RCC 7860 (cell line): ENCODE data around the gene NPHP4.
"Not testable (repeated sequence)": the region's sequence is repeated elsewhere in the genome, so short reads cannot be mapped to it uniquely, and the experiment has no call there.

ENCODE experiments used
- DNase-seq: peaks from one replicate; pipeline ENCODE4 v3.0.0-alpha.2; 2015; ENCODE audit warnings: low spot score
- FAIRE-seq: peaks from 2 replicates; lab custom pipeline; 2012; peaks lifted over from hg19 to GRCh38; lab: Jason Lieb, UNC

Gene NPHP4

DNA sequence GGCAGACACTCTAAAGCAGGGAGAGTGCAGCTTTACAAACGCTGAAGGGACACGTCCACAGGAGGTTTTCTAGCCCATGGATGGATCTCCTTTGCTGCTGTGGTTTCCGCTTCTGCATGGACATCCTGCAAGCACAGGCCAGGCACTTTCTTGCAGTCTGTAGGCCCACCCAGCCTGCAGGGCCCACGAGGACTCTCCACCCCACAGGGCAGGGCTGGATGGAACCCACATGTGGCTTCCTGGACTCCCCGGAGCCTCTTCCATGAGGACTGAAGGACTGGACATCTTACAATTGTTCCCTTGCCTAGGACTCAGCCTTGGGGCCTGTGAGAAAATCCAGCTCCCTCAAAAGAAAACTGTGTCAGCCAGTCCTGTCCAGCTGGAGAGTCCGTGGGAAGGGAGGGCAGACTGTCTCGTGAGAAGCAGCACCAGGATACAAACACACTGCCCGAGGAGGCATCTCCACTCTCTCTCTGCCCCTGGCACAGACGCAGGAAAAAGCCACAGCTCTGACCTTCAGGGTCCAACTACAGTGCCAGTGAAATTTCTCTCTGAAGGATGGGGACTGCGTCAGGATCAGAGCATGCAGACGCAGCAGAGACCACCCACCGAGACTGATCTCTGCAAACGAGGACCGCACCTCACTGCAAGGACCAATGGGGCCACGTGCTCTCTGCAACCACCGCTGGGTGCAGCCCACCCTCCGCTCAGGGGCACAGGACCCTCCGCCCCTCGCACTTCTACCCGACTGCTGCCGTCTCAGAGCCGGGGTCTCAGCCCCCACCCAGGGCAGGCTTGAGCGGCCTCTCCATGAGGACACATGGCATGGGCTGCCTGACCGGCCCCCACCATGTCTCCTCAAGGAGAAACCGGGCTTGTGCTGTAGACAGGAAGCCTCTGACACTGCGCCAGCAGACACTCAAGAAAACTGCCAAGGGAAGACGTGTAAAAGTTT, 130.1 kb downstream of the NPHP4 start:
- FAIRE-seq (no peak), DNase-seq (no peak)

DNA sequence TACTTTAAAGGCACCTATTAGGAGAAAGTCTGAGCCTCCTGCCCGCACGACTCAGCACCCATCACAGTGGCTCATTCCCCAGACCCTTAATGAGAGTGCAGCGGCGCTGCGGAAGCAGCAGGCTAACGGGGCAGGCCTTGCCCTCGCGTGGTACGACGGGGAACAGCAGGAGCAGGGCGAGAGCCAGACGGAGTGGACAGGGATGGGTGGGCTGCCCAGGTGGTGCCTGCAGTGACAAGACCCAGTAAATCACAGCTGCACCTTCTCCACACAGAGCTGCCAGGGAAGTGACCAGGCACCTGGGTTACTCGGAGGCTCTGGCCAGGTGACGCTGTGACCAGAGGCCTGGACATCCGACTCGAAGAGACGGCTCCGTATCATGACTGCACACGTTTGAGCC, 131.9 kb downstream of the NPHP4 start:
- FAIRE-seq (no peak), DNase-seq (no peak)

DNA sequence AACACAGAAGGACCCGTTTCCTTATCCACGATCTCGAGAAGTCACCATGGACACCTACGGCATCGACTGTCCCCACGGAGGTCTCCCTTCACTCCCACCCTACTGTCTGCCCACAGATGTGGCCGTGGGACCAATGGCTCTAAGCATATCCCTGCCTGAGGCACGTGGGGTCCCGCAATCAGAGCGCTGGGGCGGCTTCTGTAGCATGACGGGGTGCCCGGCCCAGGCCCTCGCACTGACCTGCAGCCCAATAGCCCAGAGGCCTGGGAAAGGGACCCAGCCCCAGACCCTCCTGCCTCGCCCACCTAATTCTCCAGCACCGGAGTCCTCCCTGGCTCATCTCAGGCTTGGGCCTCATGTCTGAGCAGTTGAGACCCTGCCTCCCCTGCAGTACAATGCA, 132.5 kb downstream of the NPHP4 start:
- FAIRE-seq (no peak), DNase-seq (no peak)

DNA sequence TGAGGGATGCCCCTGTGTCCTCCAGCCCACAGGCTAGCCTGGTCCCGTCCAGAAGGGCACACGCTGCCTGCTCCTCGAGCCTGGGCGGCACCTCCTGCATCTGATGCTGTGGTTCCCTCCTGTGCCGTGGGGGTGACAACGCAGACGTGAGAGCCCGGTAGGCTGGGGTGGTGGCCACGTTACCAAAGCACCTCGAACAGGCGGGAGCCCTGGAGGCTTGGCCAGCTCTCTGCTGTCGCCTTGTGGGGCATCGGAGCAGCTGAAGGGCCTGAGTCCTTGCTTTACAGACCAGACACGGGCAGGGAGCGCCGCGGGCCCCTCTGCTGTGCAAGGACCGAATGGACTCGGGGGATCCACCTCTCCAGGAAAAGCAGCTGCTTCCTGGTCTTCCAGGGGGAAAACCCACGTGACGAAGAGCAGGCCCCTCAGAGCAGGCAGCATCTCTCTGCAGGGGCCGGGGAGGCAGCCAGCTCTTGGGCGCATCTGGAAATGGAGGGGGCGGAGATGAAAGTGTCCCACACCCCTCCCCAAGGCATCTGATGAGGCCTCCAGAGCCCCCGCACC, 133.3 kb downstream of the NPHP4 start:
- FAIRE-seq (no peak), DNase-seq (no peak)

DNA sequence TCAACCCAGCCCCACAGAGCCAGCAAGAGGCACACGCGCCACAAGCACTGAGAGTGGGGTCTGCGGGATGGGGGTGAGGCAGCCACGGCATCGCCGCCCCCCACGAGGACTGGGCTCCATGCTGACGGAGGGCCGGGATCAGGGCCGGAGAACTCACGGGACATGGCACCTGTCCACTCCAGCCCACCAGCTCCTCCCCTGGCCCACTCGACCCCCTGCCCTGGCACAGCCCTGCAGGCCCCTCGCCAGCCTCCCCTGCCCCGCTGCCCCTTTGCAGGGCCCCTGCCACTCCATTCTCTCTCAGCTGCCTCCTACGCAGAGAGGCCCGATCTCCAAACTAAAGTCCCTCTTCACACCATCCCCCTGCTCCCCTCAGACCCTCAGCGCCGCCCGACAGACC, 134.0 kb downstream of the NPHP4 start:
- DNase-seq (no peak), FAIRE-seq (no peak)

DNA sequence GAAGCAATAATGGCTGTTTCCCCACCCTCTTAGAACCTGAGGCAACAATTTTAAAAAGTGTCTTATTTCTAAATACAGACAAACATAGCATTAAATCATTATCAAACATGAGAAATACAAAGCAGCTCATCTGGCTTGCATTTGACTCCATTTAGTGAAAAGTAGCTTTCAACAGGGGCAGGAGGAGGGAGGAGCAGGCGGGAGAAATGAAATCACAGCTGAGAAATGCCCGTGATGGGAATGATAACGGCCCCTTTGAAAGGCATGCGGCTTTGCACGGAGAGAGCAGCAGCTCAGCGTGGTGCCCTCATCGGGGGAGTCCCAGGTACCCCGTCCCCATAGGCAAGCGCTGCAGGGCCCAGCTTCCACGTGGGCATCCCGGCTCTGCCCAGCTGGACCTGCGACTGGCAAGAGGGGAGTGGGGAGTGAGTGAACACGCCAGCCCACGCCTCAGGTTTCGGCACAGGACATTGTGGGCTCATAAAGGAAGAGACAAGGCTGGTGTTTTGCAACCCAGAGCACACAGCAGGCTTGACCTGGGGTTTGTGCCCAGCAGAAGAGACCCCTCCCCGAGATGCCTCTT, 134.6 kb downstream of the NPHP4 start:
- FAIRE-seq: no peak
- DNase-seq: no peak

DNA sequence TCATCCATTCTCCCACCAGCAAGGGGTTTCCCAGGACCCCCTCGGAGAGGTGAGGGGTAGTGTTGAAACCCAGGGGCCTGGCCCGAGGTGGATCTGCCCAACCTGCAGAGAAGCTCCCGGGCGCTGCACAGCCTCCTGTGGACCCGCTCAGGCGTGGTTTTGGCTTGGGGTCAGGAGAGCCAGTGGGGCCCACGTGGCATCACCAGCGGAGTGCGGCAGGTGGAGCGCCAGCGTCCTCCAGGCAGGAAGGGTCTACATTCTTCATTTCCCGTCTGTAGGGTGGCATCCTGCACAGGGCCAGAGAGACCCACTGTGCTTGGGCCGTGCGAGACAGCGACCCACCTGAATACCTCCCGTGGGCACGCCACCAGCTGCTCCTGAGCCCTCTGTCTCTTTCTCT, 135.2 kb downstream of the NPHP4 start:
- FAIRE-seq: no peak
- no peak for DNase-seq

DNA sequence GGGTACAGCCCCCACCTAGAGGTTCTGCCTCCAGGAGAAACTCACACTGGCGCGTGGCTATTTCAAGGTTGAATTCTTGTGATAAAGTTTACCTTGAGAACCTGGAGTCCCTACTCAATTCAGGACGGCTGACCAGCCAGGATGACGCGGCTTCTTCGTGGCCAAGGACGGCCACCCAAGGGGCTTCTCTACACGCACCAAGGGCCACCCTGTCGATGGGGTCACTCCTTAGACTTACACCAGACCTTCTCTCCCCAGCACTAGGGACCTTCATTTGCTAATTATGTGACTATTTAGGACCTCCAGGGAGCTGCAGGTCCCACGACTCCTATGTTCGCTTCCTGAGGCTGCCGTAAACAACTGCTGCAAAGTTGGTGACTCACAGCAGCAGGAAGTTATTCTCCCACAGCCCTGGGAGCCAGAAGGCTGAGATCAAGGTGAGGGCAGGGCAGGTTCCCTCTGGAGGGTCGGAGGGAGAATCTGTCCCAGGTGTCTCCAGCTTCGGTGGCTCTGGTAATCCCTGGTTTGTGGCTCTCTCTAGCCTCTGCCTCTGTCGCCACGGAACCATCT, 135.9 kb downstream of the NPHP4 start:
- FAIRE-seq (no peak), DNase-seq (no peak)

DNA sequence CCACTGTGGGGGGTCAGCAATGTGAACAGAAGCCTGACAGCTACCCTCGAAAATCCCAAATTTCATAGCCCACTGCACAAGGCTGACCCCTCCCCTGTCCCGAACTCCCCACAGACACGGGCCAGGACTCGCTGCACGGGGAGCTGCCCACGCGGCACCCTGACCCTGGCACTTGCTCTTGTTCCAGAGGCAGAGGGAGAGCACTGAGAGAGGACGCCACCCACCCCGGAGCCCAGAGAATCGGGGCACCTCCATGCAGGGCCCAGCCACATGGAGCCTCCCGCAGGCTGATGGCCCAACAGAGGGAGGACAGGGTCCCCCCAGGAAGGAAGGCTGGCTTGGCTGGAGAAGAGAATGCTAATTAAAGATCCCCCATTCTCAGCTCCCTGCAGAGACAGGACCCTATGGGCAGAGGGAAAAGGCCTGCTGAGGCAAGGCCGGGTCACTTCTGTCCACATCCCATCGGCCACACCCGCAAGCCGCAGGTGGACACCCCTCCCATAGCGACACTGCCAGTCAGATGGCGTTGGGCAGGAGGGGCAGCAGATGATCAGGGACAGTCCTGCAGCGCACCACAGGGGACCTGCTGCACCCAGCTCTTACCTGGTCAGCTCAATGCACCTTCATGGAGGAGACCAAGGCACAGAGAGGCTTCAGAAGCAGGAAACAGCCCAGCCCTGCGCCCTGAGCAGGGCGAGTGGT, 136.9 kb downstream of the NPHP4 start:
- DNase-seq (no peak), FAIRE-seq (no peak)

DNA sequence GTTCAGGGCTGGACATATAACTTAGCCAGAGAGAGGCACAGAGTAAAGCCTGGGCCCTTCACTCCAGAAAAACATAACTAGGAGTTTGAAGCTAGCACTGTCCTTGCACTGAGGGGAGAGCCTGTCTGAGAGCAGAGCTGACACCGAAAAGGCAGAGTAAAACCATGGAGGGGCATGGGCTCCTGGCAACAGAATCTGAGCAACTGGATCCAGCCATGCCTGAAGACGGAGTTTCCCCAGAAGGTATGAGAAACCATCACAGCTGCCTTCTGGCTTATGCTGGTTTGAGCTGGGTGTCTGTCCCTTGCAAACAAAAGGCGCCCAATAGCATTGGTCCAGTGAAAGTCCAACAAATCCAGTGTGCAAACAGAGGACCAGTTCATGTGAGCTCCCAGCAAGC, 137.5 kb downstream of the NPHP4 start:
- FAIRE-seq (no peak), DNase-seq (no peak)

DNA sequence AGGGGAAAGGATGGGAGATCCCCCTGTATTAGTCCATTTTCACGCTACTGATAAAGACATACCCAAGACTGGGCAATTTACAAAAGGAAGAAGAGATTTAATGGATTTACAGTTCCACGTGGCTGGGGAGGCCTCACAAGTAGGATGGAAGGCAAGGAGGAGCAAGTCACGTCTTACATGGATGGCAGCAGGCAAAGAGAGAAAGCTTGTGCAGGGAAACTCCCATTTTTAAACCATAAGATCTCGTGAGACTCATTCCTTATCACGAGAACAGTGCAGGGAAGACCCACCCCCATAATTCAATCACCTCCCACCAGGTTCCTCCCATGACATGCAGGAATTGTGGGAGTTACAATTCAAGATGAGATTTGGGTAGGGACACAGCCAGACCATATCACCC, 138.4 kb downstream of the NPHP4 start:
- FAIRE-seq: not testable (repeated sequence)

DNA sequence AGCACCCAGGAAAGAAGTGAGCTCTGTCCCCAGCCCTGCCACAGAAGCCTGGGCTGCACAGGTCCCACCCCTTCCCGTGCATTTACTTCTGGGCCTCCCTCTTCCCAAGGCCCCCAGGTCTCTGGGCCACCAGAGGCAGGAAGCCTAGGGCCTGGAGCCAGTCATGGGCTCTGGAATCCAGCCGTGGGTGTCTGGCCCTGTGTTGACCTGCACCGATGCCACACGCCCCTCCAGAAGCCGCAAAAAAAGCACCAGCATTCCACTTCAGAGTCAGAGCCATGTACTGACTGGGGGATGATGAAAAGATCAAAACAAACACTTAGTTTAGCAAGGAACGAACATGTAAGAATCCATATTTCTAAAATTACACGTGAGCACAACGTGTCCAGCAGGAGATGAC, 141.7 kb downstream of the NPHP4 start:
- DNase-seq: no peak
- no peak for FAIRE-seq

More for the DNA sequence above, 138.4 kb downstream of the NPHP4 start:
- not testable (repeated sequence) for DNase-seq

DNA sequence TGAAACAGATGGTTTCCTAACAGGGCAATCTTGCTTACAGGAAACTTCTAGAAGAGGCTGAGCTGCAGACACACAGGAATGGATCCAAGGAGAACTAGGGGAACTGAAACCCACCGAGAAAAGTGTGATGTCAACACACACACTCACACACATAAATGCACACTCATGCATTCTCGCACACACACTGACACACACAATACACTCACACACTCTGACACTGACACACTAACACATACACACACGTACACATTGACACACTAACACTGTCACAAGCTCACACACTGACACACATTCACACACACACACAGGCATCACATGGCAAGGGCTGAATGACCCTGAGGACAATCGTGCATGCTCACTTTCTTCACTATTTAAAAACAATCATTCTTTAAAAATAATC, 142.7 kb downstream of the NPHP4 start:
- no peak for FAIRE-seq

DNA sequence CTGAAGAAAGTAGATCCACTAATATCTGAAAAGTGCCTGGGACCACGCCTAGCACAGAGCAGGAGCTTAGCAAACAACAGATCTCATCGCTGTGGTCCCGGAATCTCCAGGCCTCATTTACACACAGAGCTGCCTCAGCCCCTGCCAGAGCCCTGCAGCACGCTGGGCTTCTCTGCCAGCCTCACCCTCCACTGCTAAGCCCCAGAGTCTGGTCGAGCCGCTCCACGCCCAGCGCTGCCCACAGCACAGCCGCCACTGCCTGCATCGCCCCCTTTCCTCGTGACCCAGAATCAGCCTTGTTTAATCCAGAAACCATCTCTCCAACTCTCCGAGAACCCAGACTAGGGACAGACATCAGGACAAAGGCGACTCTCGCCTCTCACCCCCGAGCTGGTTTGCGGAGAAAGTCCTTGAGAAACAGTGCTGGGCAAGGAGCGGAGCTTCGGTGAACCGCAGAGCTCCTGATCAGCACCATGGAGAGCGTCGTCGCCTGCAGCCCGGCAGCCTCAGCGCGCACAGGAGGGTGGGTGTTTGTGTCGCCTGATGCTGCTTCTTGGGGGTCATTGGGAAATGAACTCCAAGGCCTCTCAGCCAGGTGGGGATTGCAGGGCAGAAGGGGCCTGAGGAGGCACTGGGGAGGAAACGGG, 145.1 kb downstream of the NPHP4 start:
- no peak for DNase-seq

More for the DNA sequence above, 142.7 kb downstream of the NPHP4 start:
- DNase-seq: no peak

DNA sequence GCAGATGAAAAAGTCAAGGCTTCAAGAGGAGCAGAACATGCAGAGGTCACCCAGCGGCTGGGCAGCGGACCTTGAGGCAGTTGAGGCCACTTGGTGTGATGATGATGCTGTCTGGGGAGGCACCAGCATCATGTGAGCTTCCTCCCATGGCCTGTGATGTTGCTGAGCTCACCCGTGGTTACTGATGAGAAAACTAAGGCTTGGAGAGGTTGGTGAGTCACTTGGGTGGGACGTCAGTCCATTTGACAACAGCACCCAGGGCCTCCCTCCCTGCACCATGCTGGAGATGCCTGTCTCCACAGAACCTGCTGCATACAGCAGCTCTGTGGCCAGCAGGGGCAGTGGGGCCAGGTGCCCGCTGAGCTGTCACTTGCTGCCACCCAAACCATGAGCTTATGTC, 146.8 kb downstream of the NPHP4 start:
- FAIRE-seq (no peak), DNase-seq (no peak)

More for the DNA sequence above, 145.1 kb downstream of the NPHP4 start:
- FAIRE-seq: no peak

DNA sequence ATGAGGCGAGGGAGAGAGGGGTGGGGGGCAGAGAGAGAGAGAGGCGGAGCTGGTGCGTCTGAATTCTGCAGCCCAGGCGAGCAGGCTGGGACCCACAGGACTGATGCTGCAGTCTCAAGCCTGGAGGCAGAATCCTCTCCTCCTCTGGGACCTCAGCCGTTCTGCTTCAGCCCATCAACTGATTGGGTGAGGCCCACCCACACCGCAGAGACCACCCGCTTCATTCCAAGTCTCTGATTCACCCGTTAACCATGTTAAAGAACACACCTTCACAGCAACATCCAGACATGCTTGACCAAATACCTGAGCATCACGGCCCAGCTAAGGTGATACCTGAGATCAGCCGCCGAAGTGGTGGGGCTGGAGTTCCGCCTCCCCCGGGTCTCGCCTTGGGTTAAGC, 147.8 kb downstream of the NPHP4 start:
- no peak for FAIRE-seq
- DNase-seq: no peak

DNA sequence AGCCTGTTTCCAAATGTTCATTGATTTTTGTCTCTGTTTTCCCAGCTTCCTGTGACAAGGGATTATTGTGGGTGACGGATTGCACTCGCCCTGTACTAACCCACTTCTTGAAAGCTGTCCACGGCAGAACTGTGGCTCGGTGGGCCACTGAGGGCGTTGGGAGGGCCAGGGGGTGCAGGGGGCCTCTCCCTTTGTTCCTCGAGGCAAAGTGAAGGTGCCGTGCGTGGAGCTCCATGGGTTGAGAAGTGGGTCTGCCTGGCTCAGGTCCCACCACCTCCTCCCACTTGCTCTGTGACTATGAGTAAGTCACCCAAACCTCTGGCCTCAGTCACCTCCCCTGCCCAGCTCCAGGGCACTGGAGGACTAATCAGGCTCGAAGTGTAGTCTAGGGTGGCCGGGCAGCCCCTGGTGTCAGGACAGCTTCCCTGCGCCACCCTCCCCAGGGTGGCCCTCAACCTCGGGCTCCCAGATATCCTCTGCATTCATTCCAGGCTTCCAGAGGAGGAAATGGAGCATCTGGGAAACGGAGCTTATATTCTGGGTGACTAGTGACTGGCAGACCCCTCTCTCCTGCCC, 148.6 kb downstream of the NPHP4 start:
- no peak for FAIRE-seq
- no peak for DNase-seq

DNA sequence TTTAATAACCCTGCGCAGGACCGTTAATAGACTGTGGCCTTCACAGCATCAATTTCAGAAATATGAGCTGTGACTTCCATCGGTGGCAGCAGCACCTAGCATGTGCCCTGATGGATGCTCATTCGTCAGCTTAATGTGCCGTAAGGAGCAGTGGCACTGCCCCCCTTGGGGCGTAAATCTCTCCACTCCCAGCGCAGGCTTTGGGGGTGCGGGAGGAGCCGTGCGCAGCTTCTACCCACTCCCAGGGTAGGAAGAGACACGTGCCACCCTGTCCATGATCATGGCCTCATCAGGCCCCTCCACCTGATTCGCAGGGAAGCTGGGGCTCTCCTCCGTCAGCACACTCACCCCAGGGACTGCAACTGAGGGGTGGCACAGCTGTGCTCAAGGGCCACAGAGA, 149.5 kb downstream of the NPHP4 start:
- no peak for DNase-seq
- FAIRE-seq: no peak

DNA sequence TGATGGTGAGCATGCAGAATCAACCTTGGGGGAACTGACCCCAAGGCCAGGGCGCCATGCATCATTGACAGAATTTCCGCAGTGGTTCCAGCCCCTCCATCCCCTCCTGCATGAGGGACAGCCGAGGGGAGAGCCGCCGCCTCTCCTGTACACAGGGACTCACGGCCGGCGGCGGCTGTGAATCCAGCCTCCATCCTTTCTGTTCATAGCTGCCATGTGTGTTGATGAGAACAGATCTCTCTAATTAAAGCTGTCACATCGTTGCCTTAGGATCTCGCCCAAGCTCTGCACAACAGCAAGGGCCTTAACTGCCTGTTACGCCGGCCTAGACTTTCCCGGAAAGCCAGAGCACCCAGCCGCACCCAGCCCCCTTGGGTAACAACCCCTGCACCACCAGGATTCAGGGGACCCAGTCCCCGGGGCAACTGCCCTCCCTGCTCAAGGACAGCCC, 151.6 kb downstream of the NPHP4 start:
- DNase-seq (no peak), FAIRE-seq (no peak)

DNA sequence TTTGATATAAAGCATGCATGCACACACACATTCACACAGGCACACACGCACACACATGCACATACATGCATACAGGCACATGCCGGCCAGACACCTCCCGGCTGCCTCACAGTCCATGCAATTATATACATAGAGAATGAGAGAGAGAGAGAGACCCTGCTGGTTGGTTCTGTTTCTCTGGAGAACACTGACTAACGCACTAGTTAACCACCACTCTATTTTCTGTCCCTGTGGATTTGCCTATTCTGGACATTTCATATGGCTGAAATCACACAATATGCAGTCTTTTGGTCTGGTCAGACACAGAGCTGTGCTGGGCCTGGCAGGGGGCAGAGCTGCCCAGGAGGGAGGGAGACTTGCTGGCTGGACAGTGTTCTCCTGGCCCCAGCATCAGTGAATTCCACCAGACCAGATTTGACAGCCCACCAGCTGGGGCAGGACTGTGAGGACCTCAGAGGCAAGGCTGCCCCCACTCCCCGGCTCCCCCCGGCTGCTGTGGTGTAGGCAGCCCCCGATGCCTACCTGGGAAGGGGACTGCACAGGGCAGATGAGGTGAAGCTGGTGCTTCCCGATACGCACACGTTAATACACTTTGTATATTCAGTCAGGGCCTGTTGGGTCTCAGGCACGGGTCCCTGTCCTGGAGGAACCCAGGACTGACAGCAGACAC, 152.2 kb downstream of the NPHP4 start:
- no peak for DNase-seq

More for the DNA sequence above, 152.2 kb downstream of the NPHP4 start:
- FAIRE-seq: no peak
